ENCODE data around the gene TYRP1.

The TYRP1 gene

DNA sequence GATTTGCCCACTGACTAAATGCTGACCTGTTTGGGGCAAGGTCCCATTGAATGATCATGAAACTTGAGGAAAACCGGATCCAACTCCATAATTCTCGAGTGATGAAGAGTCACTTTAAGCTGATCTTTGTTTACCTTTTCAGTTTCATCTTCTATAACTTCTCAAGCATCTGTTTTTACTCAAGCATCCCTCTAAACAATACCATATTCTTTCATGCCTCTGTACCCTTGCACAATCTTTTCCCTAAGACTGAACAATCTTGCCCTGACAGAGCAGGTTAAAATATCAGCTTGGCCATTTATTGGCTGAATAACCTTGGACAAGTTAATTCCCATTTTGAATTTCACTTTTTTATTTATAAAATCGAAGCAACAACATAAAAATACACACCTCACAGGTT, 39.8 kb downstream of the TYRP1 start:
- Histone ChIP-seq H3K18ac (ENCODE audit: low read length) (no peak overlapping the region), H4K8ac (ENCODE audit: low read depth, low read length) (no peak overlapping the region), H3K4ac (ENCODE audit: low read depth, low read length) (no peak overlapping the region), H3K79me2 (ENCODE audit: control insufficient read depth, insufficient read depth, low read length, poor library complexity) (no peaks in the 10 kb centered on the region), H3K79me1 (ENCODE audit: low read length) (no peaks in the 10 kb centered on the region), H3K9ac (ENCODE audit: low read length) (no peak overlapping the region), H3K4me2 (ENCODE audit: low read length) (no peak overlapping the region), H3K4me3 (ENCODE audit: low read depth, low read length) (no peak overlapping the region), H2AFZ (ENCODE audit: insufficient read depth, low read length, poor library complexity) (no peak overlapping the region), H3K36me3 (ENCODE audit: control insufficient read depth in 1 of 2, insufficient read depth in 2 of 2, low read length in 2 of 2) (no peaks in the 10 kb centered on the region), H3K27ac (ENCODE audit: low read depth, low read length) (no peak overlapping the region), H3K23ac (ENCODE audit: low read length) (no peak overlapping the region), H3K14ac (ENCODE audit: low read length) (no peak overlapping the region), H3K4me1 (ENCODE audit: control insufficient read depth in 1 of 2, insufficient read depth in 2 of 2, low read length in 2 of 2) (no peaks in the 10 kb centered on the region), H2BK12ac (ENCODE audit: low read length) (no peak overlapping the region), H4K12ac (ENCODE audit: low read depth, low read length) (no peak overlapping the region), H3K9me3 (ENCODE audit: insufficient read depth, low read depth, low read length) (no peaks in the 10 kb centered on the region), H3K27me3 (ENCODE audit: insufficient read depth, low read length) (no peaks in the 10 kb centered on the region), H2BK5ac (ENCODE audit: low read depth, low read length, poor library complexity) (no peak overlapping the region), H2AK5ac (ENCODE audit: low read length) (no peak overlapping the region), H4K91ac (ENCODE audit: low read depth, low read length) (no peak overlapping the region), H2BK120ac (ENCODE audit: insufficient read depth, low read length, poor library complexity) (no peak overlapping the region)
- no peak for DNase-seq
- WGBS (ENCODE audit: extremely low coverage, insufficient coverage, insufficient read length): no CpG with 5 or more reads among the region's 3 CpGs

DNA sequence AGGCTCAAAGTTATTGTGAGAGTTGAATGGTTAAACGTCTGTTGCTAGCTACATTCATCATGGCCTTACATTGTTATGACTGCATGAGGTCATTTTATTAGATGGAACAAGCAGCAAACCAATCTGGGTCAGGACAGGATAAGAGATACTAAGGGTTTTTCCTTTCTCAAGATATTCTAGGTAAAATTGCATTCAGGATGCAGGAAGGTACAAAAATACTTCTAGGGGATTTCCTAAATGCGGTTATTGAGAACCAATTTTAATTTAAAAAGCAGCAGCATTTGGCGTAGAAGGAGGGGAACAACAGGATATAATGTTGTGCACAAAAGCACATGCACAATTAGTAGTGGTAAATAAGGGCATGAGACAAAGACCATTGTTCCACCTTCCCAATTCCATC, 42.5 kb downstream of the TYRP1 start:
- H2BK12ac ChIP-seq (ENCODE audit: low read length): no peak overlapping the region
- H2BK120ac ChIP-seq (ENCODE audit: insufficient read depth, low read length, poor library complexity): no peak overlapping the region
- no peak for DNase-seq
- H3K4me2 ChIP-seq (ENCODE audit: low read length): no peak overlapping the region
- H2BK5ac ChIP-seq (ENCODE audit: low read depth, low read length, poor library complexity): no peak overlapping the region
- H3K27me3 ChIP-seq (ENCODE audit: insufficient read depth, low read length): no peaks in the 10 kb centered on the region
- no peak overlapping the region for H2AK5ac ChIP-seq (ENCODE audit: low read length)
- no peaks in the 10 kb centered on the region for H3K9me3 ChIP-seq (ENCODE audit: insufficient read depth, low read depth, low read length)
- H3K36me3 ChIP-seq (ENCODE audit: control insufficient read depth in 1 of 2, insufficient read depth in 2 of 2, low read length in 2 of 2): no peaks in the 10 kb centered on the region
- H3K9ac ChIP-seq (ENCODE audit: low read length): no peak overlapping the region
- H3K27ac ChIP-seq (ENCODE audit: low read depth, low read length): no peak overlapping the region
- no peak overlapping the region for H4K8ac ChIP-seq (ENCODE audit: low read depth, low read length)
- H2AFZ ChIP-seq (ENCODE audit: insufficient read depth, low read length, poor library complexity): no peak overlapping the region
- no peak overlapping the region for H4K91ac ChIP-seq (ENCODE audit: low read depth, low read length)
- H3K79me1 ChIP-seq (ENCODE audit: low read length): no peaks in the 10 kb centered on the region
- H3K23ac ChIP-seq (ENCODE audit: low read length): no peak overlapping the region
- peaks cover 0 to 2% of the 10 kb centered on the region in 2 experiments for H3K4me1 ChIP-seq (ENCODE audit: control insufficient read depth in 1 of 2, insufficient read depth in 2 of 2, low read length in 2 of 2)
- H3K18ac ChIP-seq (ENCODE audit: low read length): no peak overlapping the region
- H4K12ac ChIP-seq (ENCODE audit: low read depth, low read length): no peak overlapping the region
- WGBS (ENCODE audit: extremely low coverage, insufficient coverage, insufficient read length): no CpG with 5 or more reads among the region's 3 CpGs
- no peak overlapping the region for H3K14ac ChIP-seq (ENCODE audit: low read length)
- no peak overlapping the region for H3K4me3 ChIP-seq (ENCODE audit: low read depth, low read length)
- H3K79me2 ChIP-seq (ENCODE audit: control insufficient read depth, insufficient read depth, low read length, poor library complexity): no peaks in the 10 kb centered on the region
- H3K4ac ChIP-seq (ENCODE audit: low read depth, low read length): no peak overlapping the region

DNA sequence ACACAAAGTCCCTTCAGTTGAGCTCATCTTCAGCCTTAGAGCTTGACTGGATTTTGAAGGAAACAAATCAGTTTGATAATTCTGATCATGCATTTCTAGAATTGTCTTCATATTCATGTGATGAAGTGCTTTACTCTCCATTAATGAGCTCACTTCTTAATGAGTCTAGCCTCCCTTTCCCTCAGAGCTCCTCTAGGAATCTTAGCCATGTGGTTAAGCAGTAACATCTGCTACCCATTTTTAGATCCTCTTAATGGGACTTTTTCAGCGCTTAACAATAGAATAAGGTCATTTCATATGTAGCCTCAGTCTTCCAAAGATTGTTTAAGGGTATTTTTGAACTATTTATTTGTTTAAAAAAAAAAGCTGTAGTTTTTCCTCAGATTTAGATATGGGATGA, 44.7 kb downstream of the TYRP1 start:
- H2BK12ac ChIP-seq (ENCODE audit: low read length): no peak overlapping the region
- H3K27ac ChIP-seq (ENCODE audit: low read depth, low read length): no peak overlapping the region
- no peak overlapping the region for H2BK5ac ChIP-seq (ENCODE audit: low read depth, low read length, poor library complexity)
- H3K9me3 ChIP-seq (ENCODE audit: insufficient read depth, low read depth, low read length): peaks cover 1% of the 10 kb centered on the region
- no peak overlapping the region for H3K14ac ChIP-seq (ENCODE audit: low read length)
- WGBS (ENCODE audit: extremely low coverage, insufficient coverage, insufficient read length): no CpG with 5 or more reads among the region's 1 CpG
- H3K79me2 ChIP-seq (ENCODE audit: control insufficient read depth, insufficient read depth, low read length, poor library complexity): no peaks in the 10 kb centered on the region
- H3K4me3 ChIP-seq (ENCODE audit: low read depth, low read length): no peak overlapping the region
- no peak overlapping the region for H3K9ac ChIP-seq (ENCODE audit: low read length)
- H3K4ac ChIP-seq (ENCODE audit: low read depth, low read length): no peak overlapping the region
- no peak overlapping the region for H2AFZ ChIP-seq (ENCODE audit: insufficient read depth, low read length, poor library complexity)
- H3K27me3 ChIP-seq (ENCODE audit: insufficient read depth, low read length): no peaks in the 10 kb centered on the region
- no peak overlapping the region for H4K91ac ChIP-seq (ENCODE audit: low read depth, low read length)
- H3K36me3 ChIP-seq (ENCODE audit: control insufficient read depth in 1 of 2, insufficient read depth in 2 of 2, low read length in 2 of 2): no peaks in the 10 kb centered on the region
- no peak overlapping the region for H3K23ac ChIP-seq (ENCODE audit: low read length)
- H3K4me2 ChIP-seq (ENCODE audit: low read length): no peak overlapping the region
- DNase-seq: no peak
- H3K4me1 ChIP-seq (ENCODE audit: control insufficient read depth in 1 of 2, insufficient read depth in 2 of 2, low read length in 2 of 2): peaks cover 2 to 5% of the 10 kb centered on the region in 2 experiments
- H3K79me1 ChIP-seq (ENCODE audit: low read length): no peaks in the 10 kb centered on the region
- H2AK5ac ChIP-seq (ENCODE audit: low read length): no peak overlapping the region
- H4K12ac ChIP-seq (ENCODE audit: low read depth, low read length): no peak overlapping the region
- no peak overlapping the region for H2BK120ac ChIP-seq (ENCODE audit: insufficient read depth, low read length, poor library complexity)
- no peak overlapping the region for H3K18ac ChIP-seq (ENCODE audit: low read length)
- H4K8ac ChIP-seq (ENCODE audit: low read depth, low read length): no peak overlapping the region

DNA sequence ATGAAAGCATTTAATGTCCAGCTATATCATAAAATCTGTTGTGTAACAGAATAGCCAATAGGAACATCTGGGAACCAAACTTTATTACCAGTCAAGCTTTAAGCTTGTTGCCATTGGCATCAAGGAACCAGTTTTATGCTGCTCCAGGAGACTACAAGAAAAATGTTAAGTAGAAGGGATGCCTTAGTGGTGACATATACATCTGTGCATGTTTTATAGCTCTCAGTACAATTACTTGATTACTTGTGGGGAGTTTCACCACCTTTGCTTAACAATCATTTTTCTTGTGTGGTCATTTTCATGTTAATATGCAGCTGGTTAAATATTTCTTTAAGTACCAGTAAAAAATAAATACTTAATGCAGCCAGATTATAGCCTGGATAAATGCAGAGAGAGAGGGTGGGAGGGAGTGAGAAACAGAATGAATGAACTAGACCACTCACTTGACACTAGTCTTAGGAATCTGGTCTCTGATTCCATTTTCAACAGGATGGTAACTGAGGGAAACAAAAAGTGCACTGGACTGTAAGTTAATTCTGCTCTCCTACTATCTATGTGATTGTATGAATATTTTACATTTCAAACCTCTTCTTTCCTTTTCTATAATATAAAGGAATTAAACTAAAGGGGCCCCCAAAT, 45.9 kb downstream of the TYRP1 start:
- Histone ChIP-seq H3K79me1 (ENCODE audit: low read length) (no peaks in the 10 kb centered on the region), H4K8ac (ENCODE audit: low read depth, low read length) (no peak overlapping the region), H2BK5ac (ENCODE audit: low read depth, low read length, poor library complexity) (no peak overlapping the region), H3K9ac (ENCODE audit: low read length) (no peak overlapping the region), H3K4me2 (ENCODE audit: low read length) (no peak overlapping the region), H3K23ac (ENCODE audit: low read length) (no peak overlapping the region), H3K79me2 (ENCODE audit: control insufficient read depth, insufficient read depth, low read length, poor library complexity) (no peaks in the 10 kb centered on the region), H3K4me1 (ENCODE audit: control insufficient read depth in 1 of 2, insufficient read depth in 2 of 2, low read length in 2 of 2) (peaks cover 2 to 5% of the 10 kb centered on the region in 2 experiments), H3K18ac (ENCODE audit: low read length) (no peak overlapping the region), H3K14ac (ENCODE audit: low read length) (no peak overlapping the region), H2AFZ (ENCODE audit: insufficient read depth, low read length, poor library complexity) (no peak overlapping the region), H3K27me3 (ENCODE audit: insufficient read depth, low read length) (no peaks in the 10 kb centered on the region), H3K4ac (ENCODE audit: low read depth, low read length) (no peak overlapping the region), H3K27ac (ENCODE audit: low read depth, low read length) (no peak overlapping the region), H3K36me3 (ENCODE audit: control insufficient read depth in 1 of 2, insufficient read depth in 2 of 2, low read length in 2 of 2) (no peaks in the 10 kb centered on the region), H2AK5ac (ENCODE audit: low read length) (no peak overlapping the region), H2BK12ac (ENCODE audit: low read length) (no peak overlapping the region), H4K91ac (ENCODE audit: low read depth, low read length) (no peak overlapping the region), H3K9me3 (ENCODE audit: insufficient read depth, low read depth, low read length) (peaks cover 1% of the 10 kb centered on the region), H3K4me3 (ENCODE audit: low read depth, low read length) (no peak overlapping the region), H4K12ac (ENCODE audit: low read depth, low read length) (no peak overlapping the region), H2BK120ac (ENCODE audit: insufficient read depth, low read length, poor library complexity) (no peak overlapping the region)
- no peak for DNase-seq

Measured in trophoblast cell (in vitro differentiated cells and primary cell).